ENCODE results near the gene IKZF1. TPM values are rescaled to one million over a fixed set of nuclear protein-coding genes. Genes with fewer than 3 reads are reported as not detected.

The IKZF1 gene
- total RNA-seq, 1 donor = under 0.01 TPM

- no peaks in the 10 kb centered on the region for H3K4me1 ChIP-seq (ENCODE audit: insufficient read depth, low read length)
- H3K79me2 ChIP-seq (ENCODE audit: insufficient read depth, low read length) = no peaks in the 10 kb centered on the region
- H3K27ac ChIP-seq (ENCODE audit: low read depth, low read length) = no peak overlapping the region
- no peaks in the 10 kb centered on the region for H3K27me3 ChIP-seq (ENCODE audit: insufficient read depth, low read length)
- no peak overlapping the region for H3K4me3 ChIP-seq (ENCODE audit: insufficient read depth, low read length)
- TF ChIP-seq CTCF (IDR thresholded peaks at IDR 0.05; ENCODE audit: extremely low read depth, low read depth, low read length) = no peak
- H3K9me3 ChIP-seq (ENCODE audit: low read depth, low read length) = no peaks in the 10 kb centered on the region
- no peaks in the 10 kb centered on the region for H4K20me1 ChIP-seq (ENCODE audit: insufficient read depth, low read length)
- peak overlapping the region; percentile 9 for H3K4me2 ChIP-seq (ENCODE audit: insufficient read depth, low read length)
- DNase-seq (ENCODE audit: insufficient read length, low spot score, missing footprints) = no peak
- no peak overlapping the region for H2AFZ ChIP-seq (ENCODE audit: low read length)
- no peaks in the 10 kb centered on the region for H3K36me3 ChIP-seq (ENCODE audit: insufficient read depth, low read length)
These were observed 112.1 kb downstream of the IKZF1 start for GRCh38 chr7:50416527-50417182.

GRCh38 chr7:50418086-50418515 lies 113.6 kb downstream of the IKZF1 start:
- no peak overlapping the region for H2AFZ ChIP-seq (ENCODE audit: low read length)
- no peaks in the 10 kb centered on the region for H3K36me3 ChIP-seq (ENCODE audit: insufficient read depth, low read length)
- H3K79me2 ChIP-seq (ENCODE audit: insufficient read depth, low read length) = no peaks in the 10 kb centered on the region
- no peak overlapping the region for H3K4me3 ChIP-seq (ENCODE audit: insufficient read depth, low read length)
- DNase-seq (ENCODE audit: insufficient read length, low spot score, missing footprints) = peak; percentile 89
- no peaks in the 10 kb centered on the region for H3K4me1 ChIP-seq (ENCODE audit: insufficient read depth, low read length)
- no peaks in the 10 kb centered on the region for H3K9me3 ChIP-seq (ENCODE audit: low read depth, low read length)
- no peak overlapping the region for H3K27ac ChIP-seq (ENCODE audit: low read depth, low read length)
- peak; percentile 91 for TF ChIP-seq CTCF (IDR thresholded peaks at IDR 0.05; ENCODE audit: extremely low read depth, low read depth, low read length)
- H3K27me3 ChIP-seq (ENCODE audit: insufficient read depth, low read length) = no peaks in the 10 kb centered on the region
- no peaks in the 10 kb centered on the region for H4K20me1 ChIP-seq (ENCODE audit: insufficient read depth, low read length)
- no peak overlapping the region for H3K4me2 ChIP-seq (ENCODE audit: insufficient read depth, low read length)

GRCh38 chr7:50418526-50419290 lies 114.2 kb downstream of the IKZF1 start:
- no peaks in the 10 kb centered on the region for H3K9me3 ChIP-seq (ENCODE audit: low read depth, low read length)
- H4K20me1 ChIP-seq (ENCODE audit: insufficient read depth, low read length) = no peaks in the 10 kb centered on the region
- no peaks in the 10 kb centered on the region for H3K4me1 ChIP-seq (ENCODE audit: insufficient read depth, low read length)
- no peak overlapping the region for H2AFZ ChIP-seq (ENCODE audit: low read length)
- no peaks in the 10 kb centered on the region for H3K79me2 ChIP-seq (ENCODE audit: insufficient read depth, low read length)
- TF ChIP-seq CTCF (IDR thresholded peaks at IDR 0.05; ENCODE audit: extremely low read depth, low read depth, low read length) = no peak
- DNase-seq (ENCODE audit: insufficient read length, low spot score, missing footprints) = no peak
- H3K4me2 ChIP-seq (ENCODE audit: insufficient read depth, low read length) = no peak overlapping the region
- H3K4me3 ChIP-seq (ENCODE audit: insufficient read depth, low read length) = no peak overlapping the region
- H3K27me3 ChIP-seq (ENCODE audit: insufficient read depth, low read length) = no peaks in the 10 kb centered on the region
- H3K36me3 ChIP-seq (ENCODE audit: insufficient read depth, low read length) = no peaks in the 10 kb centered on the region
- no peak overlapping the region for H3K27ac ChIP-seq (ENCODE audit: low read depth, low read length)

- no peak for DNase-seq (ENCODE audit: insufficient read length, low spot score, missing footprints)
- Histone ChIP-seq H3K27me3 (ENCODE audit: insufficient read depth, low read length) (no peaks in the 10 kb centered on the region), H3K4me3 (ENCODE audit: insufficient read depth, low read length) (no peak overlapping the region), H3K4me1 (ENCODE audit: insufficient read depth, low read length) (no peaks in the 10 kb centered on the region), H3K36me3 (ENCODE audit: insufficient read depth, low read length) (no peaks in the 10 kb centered on the region), H3K27ac (ENCODE audit: low read depth, low read length) (no peak overlapping the region), H2AFZ (ENCODE audit: low read length) (no peak overlapping the region), H3K4me2 (ENCODE audit: insufficient read depth, low read length) (no peak overlapping the region), H3K9me3 (ENCODE audit: low read depth, low read length) (no peaks in the 10 kb centered on the region), H3K79me2 (ENCODE audit: insufficient read depth, low read length) (no peaks in the 10 kb centered on the region), H4K20me1 (ENCODE audit: insufficient read depth, low read length) (no peaks in the 10 kb centered on the region)
- no peak for TF ChIP-seq CTCF (IDR thresholded peaks at IDR 0.05; ENCODE audit: extremely low read depth, low read depth, low read length)
These were observed 116.5 kb downstream of the IKZF1 start for GRCh38 chr7:50421043-50421442.

All from osteoblast (primary cell).